ENCODE data around the gene SPOCK1.

GRCh38 chr5:137054792-137055191, 444.3 kb downstream of the SPOCK1 start:
- TF ChIP-seq CTCF (IDR thresholded peaks at IDR 0.05; ENCODE audit: low read depth, low read length, missing input control) (no peak), EGR1 (IDR thresholded peaks at IDR 0.05; ENCODE audit: low read depth in 2 of 2) (no peak), GABPA (IDR thresholded peaks at IDR 0.05 in 1 of 2, conservative IDR thresholded peaks at IDR 0.05 in 1 of 2) (no peak), RAD21 (IDR thresholded peaks at IDR 0.05) (no peak), REST (IDR thresholded peaks at IDR 0.05) (no peak), MAX (IDR thresholded peaks at IDR 0.05) (no peak), RXRA (IDR thresholded peaks at IDR 0.05) (no peak), FOXA1 (IDR thresholded peaks at IDR 0.05) (no peak)
